KOPT-K1 (cell line): Measurements from ENCODE around the gene DKKL1.

Experiments used
- H3K27ac ChIP-seq: fragments of 200-600 bp; sonication (generic); 2 replicates; pipeline ENCODE4 v1.5.1; 2016; ENCODE audit warnings: antibody characterized with exemption, mild to moderate bottlenecking, low read depth, low read length; ENCODE audit not compliant: poor library complexity, severe bottlenecking
- H3K36me3 ChIP-seq: fragments of 200-600 bp; sonication (generic); 2 replicates; pipeline ENCODE4 v1.5.1; 2017; ENCODE audit warnings: antibody characterized with exemption, mild to moderate bottlenecking, low read length, moderate library complexity; ENCODE audit not compliant: insufficient read depth
- H3K9me3 ChIP-seq: fragments of 200-600 bp; sonication (generic); 2 replicates; pipeline ENCODE4 v1.5.1; 2017; ENCODE audit warnings: antibody characterized with exemption, low read length, mild to moderate bottlenecking; ENCODE audit not compliant: insufficient read depth, poor library complexity, severe bottlenecking

DKKL1 gene

GRCh38 chr19:49393881-49394280, 30.2 kb downstream of the DKKL1 start:
- H3K9me3 ChIP-seq: no peaks in the 10 kb centered on the region
- no peaks in the 10 kb centered on the region for H3K36me3 ChIP-seq
- no peak overlapping the region for H3K27ac ChIP-seq

- no peaks in the 10 kb centered on the region for H3K9me3 ChIP-seq
- no peak overlapping the region for H3K27ac ChIP-seq
- H3K36me3 ChIP-seq: no peaks in the 10 kb centered on the region
Observed at GRCh38 chr19:49395581-49396407, 32.1 kb downstream of the DKKL1 start.

DNA sequence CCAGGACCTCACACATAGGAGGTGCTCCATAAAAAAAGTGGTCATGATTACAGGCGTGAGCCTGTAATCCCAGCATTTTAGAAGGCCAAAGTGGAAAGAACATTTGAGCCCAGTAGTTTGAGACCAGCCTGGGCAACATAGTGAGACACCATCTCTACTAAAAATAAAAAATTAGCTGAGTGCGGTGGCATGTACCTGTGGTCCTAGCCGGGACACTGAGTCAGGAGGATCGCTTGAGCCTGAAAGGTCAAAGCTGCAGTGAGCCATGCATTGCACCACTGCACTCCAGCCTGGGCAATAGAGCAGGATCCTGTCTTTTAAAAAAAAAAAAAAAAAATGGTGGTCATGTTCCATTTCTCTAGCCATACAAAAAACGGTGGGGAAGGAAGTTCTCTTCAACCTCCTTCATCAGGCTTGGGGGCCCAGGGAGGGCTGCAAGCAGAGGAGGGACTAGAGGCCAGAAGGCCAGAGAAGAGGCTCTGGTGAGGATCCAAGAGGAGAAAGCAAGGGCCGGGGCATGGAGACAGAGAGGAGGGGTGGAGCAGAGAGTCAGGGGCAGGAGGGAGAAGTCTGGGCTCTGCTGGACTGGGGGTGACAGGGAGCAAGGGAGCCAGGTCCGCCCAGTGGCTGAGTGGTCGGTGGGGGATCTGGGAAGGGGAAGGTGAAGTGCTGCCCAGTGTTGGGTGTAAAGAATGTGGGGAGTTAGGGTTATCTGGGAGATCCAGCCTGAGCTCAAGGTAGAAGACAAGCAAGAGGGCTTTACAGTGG, 33.2 kb downstream of the DKKL1 start:
- H3K27ac ChIP-seq: no peak overlapping the region
- H3K36me3 ChIP-seq: no peaks in the 10 kb centered on the region
- no peaks in the 10 kb centered on the region for H3K9me3 ChIP-seq

DNA sequence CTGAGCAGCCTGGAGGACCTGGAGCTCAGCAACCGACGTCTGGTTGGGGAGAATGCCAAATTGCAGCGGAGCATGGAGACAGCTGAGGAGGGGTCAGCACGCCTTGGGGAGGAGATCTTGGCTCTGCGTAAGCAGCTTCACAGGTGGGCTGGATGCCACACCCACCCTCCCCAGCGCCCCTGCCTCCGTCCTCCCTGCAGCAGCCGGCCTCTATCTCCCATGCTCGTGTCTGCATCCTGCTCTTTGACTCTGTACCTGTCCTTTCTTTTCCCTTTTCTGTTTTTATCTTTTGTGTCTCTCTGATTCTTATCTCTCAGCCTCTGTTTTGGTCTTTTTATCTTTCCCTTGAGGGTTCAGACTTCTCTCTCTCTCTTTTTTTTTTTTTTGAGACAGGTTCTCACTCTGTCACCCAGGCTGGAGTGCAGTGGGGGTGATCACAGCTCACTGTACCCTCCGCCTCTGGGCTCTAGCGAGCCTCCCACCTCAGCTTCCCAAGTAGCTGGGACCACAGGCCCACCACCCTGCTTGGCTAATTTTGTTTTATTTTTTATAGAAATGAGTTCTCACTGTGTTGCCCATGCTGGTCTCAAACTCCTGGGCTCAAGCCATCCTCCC, 34.4 kb downstream of the DKKL1 start:
- Histone ChIP-seq H3K9me3 (no peaks in the 10 kb centered on the region), H3K36me3 (no peaks in the 10 kb centered on the region), H3K27ac (no peak overlapping the region)

GRCh38 chr19:49398931-49399330, 35.3 kb downstream of the DKKL1 start:
- Histone ChIP-seq H3K9me3 (no peaks in the 10 kb centered on the region), H3K27ac (no peak overlapping the region)

GRCh38 chr19:49400029-49400428, 36.4 kb downstream of the DKKL1 start:
- Histone ChIP-seq H3K36me3 (no peaks in the 10 kb centered on the region), H3K27ac (no peak overlapping the region), H3K9me3 (no peaks in the 10 kb centered on the region)

More at GRCh38 chr19:49398931-49399330, 35.3 kb downstream of the DKKL1 start:
- H3K36me3 ChIP-seq: no peaks in the 10 kb centered on the region

GRCh38 chr19:49403404-49404187, 39.9 kb downstream of the DKKL1 start:
- Histone ChIP-seq H3K9me3 (no peaks in the 10 kb centered on the region), H3K36me3 (no peaks in the 10 kb centered on the region), H3K27ac (no peak overlapping the region)

GRCh38 chr19:49407079-49407478, 43.4 kb downstream of the DKKL1 start:
- H3K9me3 ChIP-seq: no peaks in the 10 kb centered on the region
- H3K36me3 ChIP-seq: no peaks in the 10 kb centered on the region
- H3K27ac ChIP-seq: no peak overlapping the region

GRCh38 chr19:49407482-49408015, 43.9 kb downstream of the DKKL1 start:
- no peak overlapping the region for H3K27ac ChIP-seq
- H3K9me3 ChIP-seq: no peaks in the 10 kb centered on the region
- no peaks in the 10 kb centered on the region for H3K36me3 ChIP-seq

- Histone ChIP-seq H3K36me3 (no peaks in the 10 kb centered on the region), H3K27ac (peak overlapping the region; percentile 58), H3K9me3 (no peaks in the 10 kb centered on the region)
Observed at GRCh38 chr19:49408816-49409440, 45.3 kb downstream of the DKKL1 start.

GRCh38 chr19:49409441-49410029, 45.9 kb downstream of the DKKL1 start:
- no peaks in the 10 kb centered on the region for H3K9me3 ChIP-seq
- H3K36me3 ChIP-seq: no peaks in the 10 kb centered on the region
- peak overlapping the region; percentile 58 for H3K27ac ChIP-seq

DNA sequence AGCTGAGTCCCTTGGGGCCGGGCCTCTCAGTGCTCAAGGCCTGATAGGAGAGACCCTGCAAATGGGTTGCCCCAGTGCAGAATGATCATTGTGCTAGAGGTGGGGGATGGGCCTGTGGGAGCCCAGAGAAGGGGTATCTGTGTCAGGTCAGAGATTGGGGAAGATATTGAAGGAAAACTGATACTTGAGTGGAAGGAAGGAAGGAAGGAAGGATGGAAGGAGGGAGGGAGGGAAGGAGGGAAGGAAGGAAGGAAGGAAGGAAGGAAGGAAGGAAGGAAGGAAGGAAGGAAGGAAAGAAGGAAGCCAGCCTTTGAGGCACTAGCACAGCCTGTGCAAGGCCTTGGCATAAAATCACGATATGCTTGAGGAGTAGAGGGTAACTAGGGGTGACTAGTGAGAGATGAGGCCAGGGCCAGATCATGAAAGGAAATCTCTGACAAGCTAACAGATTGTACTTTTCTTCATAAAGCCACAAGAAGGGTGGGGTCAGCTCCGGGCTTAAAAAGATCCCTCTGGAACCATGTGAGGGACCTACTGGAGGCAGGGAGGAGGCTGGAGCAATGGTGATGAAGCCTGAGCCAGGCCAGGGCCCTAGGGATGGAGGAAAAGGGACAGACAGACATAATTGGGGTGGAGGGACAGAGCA, 48.1 kb downstream of the DKKL1 start:
- H3K36me3 ChIP-seq: no peaks in the 10 kb centered on the region
- no peak overlapping the region for H3K27ac ChIP-seq

DNA sequence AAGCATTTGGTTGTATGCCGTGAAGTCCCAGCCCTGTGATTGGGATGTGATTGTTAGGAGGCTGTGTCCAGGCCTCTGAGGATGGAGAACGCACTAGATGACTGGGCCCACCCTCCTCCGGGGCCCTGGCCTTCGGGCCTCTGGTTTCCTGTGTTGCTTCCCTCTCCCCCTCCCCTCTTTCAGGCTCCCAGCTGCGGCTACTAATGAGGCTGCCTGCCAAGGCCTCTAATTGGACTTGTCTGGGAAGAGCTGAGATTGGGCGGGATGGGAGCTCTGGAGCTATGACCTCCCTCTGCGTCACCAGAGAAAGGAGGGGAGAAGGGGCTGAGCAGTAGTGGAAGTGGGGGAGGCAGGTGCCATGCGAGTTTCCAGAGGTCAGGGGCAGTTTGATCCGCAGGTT, 49.7 kb downstream of the DKKL1 start:
- Histone ChIP-seq H3K27ac (no peak overlapping the region), H3K9me3 (no peaks in the 10 kb centered on the region), H3K36me3 (no peaks in the 10 kb centered on the region)

More for the DNA sequence above, 48.1 kb downstream of the DKKL1 start:
- no peaks in the 10 kb centered on the region for H3K9me3 ChIP-seq
